HS-5 (cell line): ENCODE data around the gene DIAPH2.

ENCODE experiments used
- DNase-seq: peaks from one replicate; pipeline ENCODE4 v3.0.0-alpha.2; 2012; ENCODE audit warnings: low read depth

DIAPH2 gene

GRCh38 chrX:97057349-97057909, 372.8 kb downstream of the DIAPH2 start:
- no peak for DNase-seq

GRCh38 chrX:97060020-97060419, 375.4 kb downstream of the DIAPH2 start:
- no peak for DNase-seq

- DNase-seq = no peak
These were observed 380.4 kb downstream of the DIAPH2 start for GRCh38 chrX:97065066-97065465.

- DNase-seq = no peak
These were observed 381.3 kb downstream of the DIAPH2 start for GRCh38 chrX:97065973-97066372.

- no peak for DNase-seq
These were observed 381.7 kb downstream of the DIAPH2 start for GRCh38 chrX:97066381-97066780.

GRCh38 chrX:97070346-97070745, 385.7 kb downstream of the DIAPH2 start:
- no peak for DNase-seq

- no peak for DNase-seq
These were observed 389.8 kb downstream of the DIAPH2 start for GRCh38 chrX:97074400-97074799.

GRCh38 chrX:97089116-97089515, 404.5 kb downstream of the DIAPH2 start:
- DNase-seq = no peak

- DNase-seq = no peak
These were observed 411.7 kb downstream of the DIAPH2 start for GRCh38 chrX:97096385-97096784.

- DNase-seq = no peak
These were observed 418.3 kb downstream of the DIAPH2 start for GRCh38 chrX:97102938-97103337.

- DNase-seq = no peak
These were observed 425.1 kb downstream of the DIAPH2 start for GRCh38 chrX:97109730-97110129.

- DNase-seq = no peak
These were observed 432.9 kb downstream of the DIAPH2 start for GRCh38 chrX:97117572-97117971.

GRCh38 chrX:97119474-97120109, 434.9 kb downstream of the DIAPH2 start:
- no peak for DNase-seq

- DNase-seq = no peak
These were observed 438.4 kb downstream of the DIAPH2 start for GRCh38 chrX:97123001-97123400.

GRCh38 chrX:97126020-97126419, 441.4 kb downstream of the DIAPH2 start:
- DNase-seq = no peak

GRCh38 chrX:97132664-97133415, 448.2 kb downstream of the DIAPH2 start:
- no peak for DNase-seq

- no peak for DNase-seq
These were observed 461.3 kb downstream of the DIAPH2 start for GRCh38 chrX:97145934-97146333.

GRCh38 chrX:97155816-97156215, 471.2 kb downstream of the DIAPH2 start:
- no peak for DNase-seq

GRCh38 chrX:97158269-97158668, 473.6 kb downstream of the DIAPH2 start:
- no peak for DNase-seq

- DNase-seq = no peak
These were observed 475.5 kb downstream of the DIAPH2 start for GRCh38 chrX:97159916-97160800.

GRCh38 chrX:97167333-97167732, 482.7 kb downstream of the DIAPH2 start:
- DNase-seq = no peak

GRCh38 chrX:97168646-97169045, 484.0 kb downstream of the DIAPH2 start:
- DNase-seq = no peak
